ENCODE measurements around the gene IER5.

Gene IER5

GRCh38 chr1:181077576-181078242, 10.8 kb upstream of the IER5 start:
- DNase-seq, result no peak

GRCh38 chr1:181079382-181079781, 9.1 kb upstream of the IER5 start:
- DNase-seq, result no peak

- DNase-seq, result no peak
Measured at GRCh38 chr1:181079920-181080319, 8.6 kb upstream of the IER5 start.

- no peak for DNase-seq
Measured at GRCh38 chr1:181080556-181080955, 7.9 kb upstream of the IER5 start.

- DNase-seq, result no peak
Measured at GRCh38 chr1:181081395-181081794, 7.1 kb upstream of the IER5 start.

GRCh38 chr1:181083842-181084605, 4.5 kb upstream of the IER5 start:
- peak in 1 of 2 experiments; percentile 15 for DNase-seq

GRCh38 chr1:181084606-181084969, 3.9 kb upstream of the IER5 start:
- no peak for DNase-seq

- no peak for DNase-seq
Measured at GRCh38 chr1:181086091-181086490, 2.4 kb upstream of the IER5 start.

GRCh38 chr1:181086926-181087325, 1.6 kb upstream of the IER5 start:
- peak in 1 of 2 experiments; percentile 9 for DNase-seq

- DNase-seq, result no peak
Measured at GRCh38 chr1:181087400-181087901, 1.0 kb upstream of the IER5 start.

- DNase-seq, result no peak
Measured at GRCh38 chr1:181089017-181089675, 646 bp downstream of the IER5 start.

- peak in 1 of 2 experiments; percentile 30 for DNase-seq
Measured at GRCh38 chr1:181089676-181090544, 1.4 kb downstream of the IER5 start.

- DNase-seq, result no peak
Measured at GRCh38 chr1:181090641-181091126, 2.2 kb downstream of the IER5 start.

GRCh38 chr1:181091309-181092040, 3.0 kb downstream of the IER5 start:
- DNase-seq, result no peak

- no peak for DNase-seq
Measured at GRCh38 chr1:181092056-181092455, 3.6 kb downstream of the IER5 start.

GRCh38 chr1:181092883-181093458, 4.5 kb downstream of the IER5 start:
- DNase-seq, result no peak

GRCh38 chr1:181094416-181095212, 6.1 kb downstream of the IER5 start:
- no peak for DNase-seq

- DNase-seq, result no peak
Measured at GRCh38 chr1:181095260-181095659, 6.8 kb downstream of the IER5 start.

- DNase-seq, result no peak
Measured at GRCh38 chr1:181095763-181096184, 7.3 kb downstream of the IER5 start.

- DNase-seq, result no peak
Measured at GRCh38 chr1:181097242-181097641, 8.7 kb downstream of the IER5 start.

Measured in SW 1271 (cell line).